ENCODE results near the gene SLC22A4. TPM values are rescaled to one million over a fixed set of nuclear protein-coding genes. Genes with fewer than 3 reads are reported as not detected.

Gene SLC22A4
- total RNA-seq, 1 experiment from 2014 or later: 0.72 TPM

GRCh38 chr5:132277256-132277655 lies 16.9 kb upstream of the SLC22A4 start:
- Histone ChIP-seq H3K79me1 (ENCODE audit: insufficient read depth, low read depth, low read length, poor library complexity, severe bottlenecking) (no peaks in the 10 kb centered on the region), H2BK20ac (ENCODE audit: low read depth, low read length, poor library complexity, severe bottlenecking) (no peak overlapping the region), H2BK15ac (ENCODE audit: low read depth, low read length) (no peak overlapping the region), H3K18ac (ENCODE audit: insufficient read length, low read depth, low read length) (no peak overlapping the region), H2BK120ac (ENCODE audit: low read depth, low read length, poor library complexity, severe bottlenecking) (no peak overlapping the region), H3K9ac (ENCODE audit: extremely low read depth, insufficient read length, low read length) (no peak overlapping the region), H3T11ph (ENCODE audit: low read length) (no peak overlapping the region), H4K8ac (replicated peaks; ENCODE audit: insufficient read length, low read depth, low read length) (no peak overlapping the region), H3K27ac (ENCODE audit: insufficient read length, low read depth, low read length) (no peak overlapping the region), H2AK5ac (ENCODE audit: insufficient read length, low read length) (no peak overlapping the region), H3K9me3 (ENCODE audit: control insufficient read depth, low read depth, low read length) (no peaks in the 10 kb centered on the region), H2AFZ (ENCODE audit: low read length) (no peak overlapping the region), H4K5ac (ENCODE audit: insufficient read length, low read depth, low read length) (no peak overlapping the region), H3K23me2 (ENCODE audit: insufficient read length, low read depth, low read length, poor library complexity, severe bottlenecking) (peaks cover 2% of the 10 kb centered on the region), H4K91ac (ENCODE audit: insufficient read length, low read depth, low read length) (no peak overlapping the region), H3K23ac (ENCODE audit: insufficient read length, low read depth, low read length) (no peak overlapping the region), H3K4ac (ENCODE audit: low read depth, low read length) (no peak overlapping the region), H2BK5ac (ENCODE audit: insufficient read length, low read length) (no peak overlapping the region), H4K20me1 (ENCODE audit: control insufficient read depth, insufficient read depth, insufficient read length) (no peaks in the 10 kb centered on the region), H3K27me3 (ENCODE audit: insufficient read depth, low read length) (no peaks in the 10 kb centered on the region), H3K4me2 (ENCODE audit: insufficient read depth, insufficient read length, low read length) (no peak overlapping the region), H3K79me2 (ENCODE audit: insufficient read depth, low read length) (no peaks in the 10 kb centered on the region), H3K4me1 (ENCODE audit: insufficient read depth, low read length) (0 out of 2 replicates have a peak, but pooled peaks cover 5% of the 10 kb centered on the region), H3K56ac (ENCODE audit: insufficient read length, low read depth, low read length) (no peak overlapping the region), H2BK12ac (ENCODE audit: insufficient read length, low read depth, low read length) (no peak overlapping the region), H3K14ac (ENCODE audit: insufficient read depth, low read length) (no peak overlapping the region)
- Mint-ChIP-seq H3K27ac (no peak overlapping the region), H3K4me3 (no peak overlapping the region), H3K27me3 (ENCODE audit: low read depth) (peaks cover 13% of the 10 kb centered on the region), H3K9me3 (no peaks in the 10 kb centered on the region), H3K36me3 (ENCODE audit: insufficient read depth in 1 of 3, low read depth in 3 of 3) (peaks cover 0 to 2% (median 0%) of the 10 kb centered on the region in 3 experiments; a peak in 1 of 7 replicates), H3K4me1 (peaks cover 20 to 26% of the 10 kb centered on the region in 2 experiments)
- no peak for DNase-seq
- TF ChIP-seq, protein P1, sequence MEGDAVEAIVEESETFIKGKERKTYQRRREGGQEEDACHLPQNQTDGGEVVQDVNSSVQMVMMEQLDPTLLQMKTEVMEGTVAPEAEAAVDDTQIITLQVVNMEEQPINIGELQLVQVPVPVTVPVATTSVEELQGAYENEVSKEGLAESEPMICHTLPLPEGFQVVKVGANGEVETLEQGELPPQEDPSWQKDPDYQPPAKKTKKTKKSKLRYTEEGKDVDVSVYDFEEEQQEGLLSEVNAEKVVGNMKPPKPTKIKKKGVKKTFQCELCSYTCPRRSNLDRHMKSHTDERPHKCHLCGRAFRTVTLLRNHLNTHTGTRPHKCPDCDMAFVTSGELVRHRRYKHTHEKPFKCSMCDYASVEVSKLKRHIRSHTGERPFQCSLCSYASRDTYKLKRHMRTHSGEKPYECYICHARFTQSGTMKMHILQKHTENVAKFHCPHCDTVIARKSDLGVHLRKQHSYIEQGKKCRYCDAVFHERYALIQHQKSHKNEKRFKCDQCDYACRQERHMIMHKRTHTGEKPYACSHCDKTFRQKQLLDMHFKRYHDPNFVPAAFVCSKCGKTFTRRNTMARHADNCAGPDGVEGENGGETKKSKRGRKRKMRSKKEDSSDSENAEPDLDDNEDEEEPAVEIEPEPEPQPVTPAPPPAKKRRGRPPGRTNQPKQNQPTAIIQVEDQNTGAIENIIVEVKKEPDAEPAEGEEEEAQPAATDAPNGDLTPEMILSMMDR (conservative IDR thresholded peaks at IDR 0.05): no peak
- WGBS (ENCODE audit: extremely low coverage, insufficient read length, low lambda C conversion rate): no CpG with 5 or more reads among the region's 6 CpGs

All from H9 (cell line).